Measurements from ENCODE around the gene GSTA3.
A peak's percentile ranks its signal among the peaks of the same experiment; 100 is the strongest.

Gene GSTA3

DNA sequence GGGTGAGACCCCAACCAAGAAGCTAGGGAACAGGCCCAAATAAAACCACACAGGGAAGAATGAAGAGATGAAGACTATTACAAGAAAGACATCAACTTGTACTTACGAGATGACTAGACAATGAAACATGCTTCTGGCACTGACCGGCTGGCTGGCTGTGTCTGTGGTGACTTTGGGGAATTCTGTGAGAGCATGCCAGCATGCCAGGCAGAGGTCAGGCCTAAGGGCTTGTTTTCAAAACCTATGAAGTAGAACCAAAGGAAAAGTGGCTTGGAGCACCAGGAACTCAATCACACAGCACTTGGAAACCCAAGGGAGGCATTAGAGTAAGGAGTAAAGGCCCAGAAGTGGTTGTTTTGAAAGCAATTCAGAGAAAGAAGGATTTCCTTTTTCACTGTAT is 28.4 kb upstream of the GSTA3 start:
- peak; percentile 17 to 22 for DNase-seq (ENCODE audit: low read depth in 2 of 2)
- TF ChIP-seq, protein P1, sequence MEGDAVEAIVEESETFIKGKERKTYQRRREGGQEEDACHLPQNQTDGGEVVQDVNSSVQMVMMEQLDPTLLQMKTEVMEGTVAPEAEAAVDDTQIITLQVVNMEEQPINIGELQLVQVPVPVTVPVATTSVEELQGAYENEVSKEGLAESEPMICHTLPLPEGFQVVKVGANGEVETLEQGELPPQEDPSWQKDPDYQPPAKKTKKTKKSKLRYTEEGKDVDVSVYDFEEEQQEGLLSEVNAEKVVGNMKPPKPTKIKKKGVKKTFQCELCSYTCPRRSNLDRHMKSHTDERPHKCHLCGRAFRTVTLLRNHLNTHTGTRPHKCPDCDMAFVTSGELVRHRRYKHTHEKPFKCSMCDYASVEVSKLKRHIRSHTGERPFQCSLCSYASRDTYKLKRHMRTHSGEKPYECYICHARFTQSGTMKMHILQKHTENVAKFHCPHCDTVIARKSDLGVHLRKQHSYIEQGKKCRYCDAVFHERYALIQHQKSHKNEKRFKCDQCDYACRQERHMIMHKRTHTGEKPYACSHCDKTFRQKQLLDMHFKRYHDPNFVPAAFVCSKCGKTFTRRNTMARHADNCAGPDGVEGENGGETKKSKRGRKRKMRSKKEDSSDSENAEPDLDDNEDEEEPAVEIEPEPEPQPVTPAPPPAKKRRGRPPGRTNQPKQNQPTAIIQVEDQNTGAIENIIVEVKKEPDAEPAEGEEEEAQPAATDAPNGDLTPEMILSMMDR (IDR thresholded peaks at IDR 0.05; ENCODE audit: low read depth, low read length): no peak
- H3K4me3 ChIP-seq (replicated peaks in 1 of 2; ENCODE audit: low read depth in 2 of 2, low read length in 2 of 2): no peak overlapping the region

DNA sequence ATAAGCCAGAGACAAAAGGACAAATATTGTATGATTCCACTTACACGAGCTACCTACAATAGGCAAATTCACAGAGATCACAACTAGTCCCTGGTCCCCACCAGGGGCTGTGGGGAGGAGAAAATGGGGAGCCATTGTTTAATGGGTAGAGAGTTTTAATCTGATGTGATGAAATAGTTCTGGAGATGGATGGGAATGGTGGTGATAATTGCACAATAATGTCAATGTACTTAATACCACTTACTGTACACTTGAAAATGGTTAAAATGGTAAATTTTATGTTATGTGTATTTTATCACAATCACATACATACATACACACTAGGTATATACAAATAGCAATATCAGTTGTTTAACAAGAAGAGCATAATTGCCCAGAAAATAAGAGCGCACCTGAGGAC is 24.3 kb upstream of the GSTA3 start:
- TF ChIP-seq, protein P1 (IDR thresholded peaks at IDR 0.05; ENCODE audit: low read depth, low read length): no peak
- DNase-seq (ENCODE audit: low read depth in 2 of 2): no peak

DNA sequence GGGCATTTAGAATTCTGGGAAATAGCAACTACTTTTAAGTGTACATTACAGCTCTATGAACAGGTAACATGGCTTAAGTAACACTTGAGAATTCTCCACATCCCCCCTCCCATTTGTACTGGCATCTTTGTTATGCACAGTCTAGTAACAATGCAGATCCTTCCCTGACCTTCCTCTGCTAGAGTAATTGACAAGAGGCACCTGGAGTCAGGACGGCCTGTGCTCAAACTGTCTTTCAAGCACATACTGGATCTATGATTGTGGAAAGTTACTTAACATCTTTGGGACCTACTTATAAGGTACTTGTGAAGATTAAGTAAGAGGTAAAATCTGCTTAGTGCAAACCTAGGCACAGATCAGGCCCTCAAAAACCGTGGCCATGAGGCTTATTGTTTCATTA is 21.9 kb upstream of the GSTA3 start:
- TF ChIP-seq, protein P1 (IDR thresholded peaks at IDR 0.05; ENCODE audit: low read depth, low read length): no peak
- no peak for DNase-seq (ENCODE audit: low read depth in 2 of 2)
- no peak overlapping the region for H3K4me3 ChIP-seq (replicated peaks in 1 of 2; ENCODE audit: low read depth in 2 of 2, low read length in 2 of 2)

More for the DNA sequence above, 24.3 kb upstream of the GSTA3 start:
- no peak overlapping the region for H3K4me3 ChIP-seq (replicated peaks in 1 of 2; ENCODE audit: low read depth in 2 of 2, low read length in 2 of 2)

DNA sequence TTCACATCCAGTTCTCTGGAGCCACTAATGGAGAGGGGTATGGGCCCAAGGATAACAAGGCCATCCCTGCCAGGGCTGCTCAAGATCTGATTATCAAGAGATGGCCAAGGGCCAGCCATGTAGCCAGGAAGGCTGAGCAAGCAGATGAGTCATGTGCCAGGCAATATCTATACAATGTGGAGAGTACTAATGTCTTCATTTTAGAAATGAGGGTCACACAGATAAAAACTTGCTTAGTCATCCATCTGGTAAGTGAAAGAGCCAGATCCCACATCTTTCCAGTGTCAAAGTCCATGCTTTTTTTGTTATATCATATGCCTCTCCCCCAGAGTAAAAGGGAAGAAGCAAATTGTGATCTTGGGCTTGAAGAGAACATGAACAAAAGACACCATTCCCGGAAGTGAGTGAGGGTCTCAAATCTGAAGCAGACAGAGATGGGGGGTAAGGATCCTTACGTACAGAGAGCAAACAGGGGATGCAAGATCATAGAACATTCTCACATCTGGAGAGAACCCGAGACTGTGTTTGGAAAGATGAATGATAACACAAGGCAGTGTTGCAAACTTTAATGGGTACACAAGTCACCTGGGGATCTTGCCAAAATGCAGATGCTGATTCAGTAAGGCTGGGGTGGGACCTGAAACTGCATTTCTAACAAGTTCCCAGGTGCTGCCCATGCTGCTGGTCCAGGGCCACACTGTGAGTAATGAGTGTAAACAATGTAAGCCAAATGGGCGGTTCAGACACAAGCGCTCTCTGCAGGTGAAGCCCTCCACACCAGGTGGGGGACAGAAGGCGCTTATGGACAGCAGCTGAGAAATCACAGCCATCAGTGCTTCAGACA is 20.0 kb upstream of the GSTA3 start:
- peak; percentile 79 for DNase-seq (ENCODE audit: low read depth in 2 of 2)
- TF ChIP-seq, protein P1 (IDR thresholded peaks at IDR 0.05; ENCODE audit: low read depth, low read length): no peak
- no peak overlapping the region for H3K4me3 ChIP-seq (replicated peaks in 1 of 2; ENCODE audit: low read depth in 2 of 2, low read length in 2 of 2)

DNA sequence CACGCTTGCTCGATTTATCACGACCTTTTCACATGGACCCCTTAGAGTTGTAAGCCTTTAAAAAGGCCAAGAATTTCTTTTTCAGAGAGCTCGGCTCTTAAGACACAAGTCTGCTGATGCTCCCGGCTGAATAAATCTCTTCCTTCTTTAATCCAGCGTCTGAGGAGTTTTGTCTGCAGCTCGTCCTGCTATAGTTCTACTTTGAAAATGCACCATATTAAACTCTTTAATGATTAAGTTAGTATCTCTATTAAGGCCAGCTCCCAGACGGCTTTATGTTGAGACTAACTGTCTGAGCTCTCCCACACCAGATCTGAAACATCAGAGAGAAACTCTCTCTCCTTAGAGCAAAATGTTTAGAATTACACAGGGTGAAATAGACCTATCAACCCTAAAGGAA is 18.0 kb upstream of the GSTA3 start:
- H3K4me3 ChIP-seq (replicated peaks in 1 of 2; ENCODE audit: low read depth in 2 of 2, low read length in 2 of 2): no peak overlapping the region
- TF ChIP-seq, protein P1 (IDR thresholded peaks at IDR 0.05; ENCODE audit: low read depth, low read length): no peak
- no peak for DNase-seq (ENCODE audit: low read depth in 2 of 2)

DNA sequence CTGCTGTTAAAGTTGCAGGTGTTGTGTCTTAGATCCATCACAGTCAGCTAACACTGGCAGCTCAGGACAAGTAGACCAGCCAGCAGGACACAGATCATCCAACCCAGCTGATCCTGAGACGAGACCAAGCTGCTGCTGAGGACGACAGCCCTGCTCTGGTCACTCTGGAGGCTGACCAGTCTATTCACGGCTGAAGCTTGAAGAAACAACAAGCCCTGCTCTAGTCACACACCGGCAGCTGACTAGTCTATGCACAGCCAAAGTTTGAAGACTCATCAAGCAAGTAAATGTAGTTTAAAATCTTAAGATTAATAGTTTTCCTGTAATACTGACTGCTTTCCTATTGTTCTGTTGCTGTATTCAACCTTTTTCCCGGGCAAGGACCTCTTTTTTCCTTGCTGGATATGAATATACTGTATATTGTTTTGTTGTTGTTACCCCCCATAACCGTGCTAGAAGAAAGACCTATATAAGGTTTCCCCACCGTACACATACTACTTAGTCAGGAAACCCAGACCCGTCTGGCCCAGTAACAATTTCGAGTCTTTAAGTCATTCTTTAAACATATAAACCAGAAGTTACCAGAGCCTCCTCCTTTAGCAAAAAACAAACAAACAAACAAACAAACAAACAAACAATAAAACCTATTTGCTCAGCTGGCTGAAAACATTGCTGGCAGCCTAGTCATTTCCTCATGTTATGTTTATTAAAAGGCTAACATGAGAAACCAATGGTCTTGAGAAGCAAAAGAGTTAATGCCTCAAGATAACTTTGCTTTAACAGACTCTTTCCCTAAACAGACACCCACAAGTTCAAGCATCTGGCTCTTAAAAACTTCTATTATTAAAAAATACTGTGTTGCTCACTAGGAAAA is 16.7 kb upstream of the GSTA3 start:
- no peak for DNase-seq (ENCODE audit: low read depth in 2 of 2)
- TF ChIP-seq, protein P1 (IDR thresholded peaks at IDR 0.05; ENCODE audit: low read depth, low read length): no peak

More for the DNA sequence above, 16.7 kb upstream of the GSTA3 start:
- H3K4me3 ChIP-seq (replicated peaks in 1 of 2; ENCODE audit: low read depth in 2 of 2, low read length in 2 of 2): no peak overlapping the region

All from cardiac fibroblast (primary cell).